Body of pancreas (tissue), 4 donors: ENCODE results near the gene ATP1A4. TPM values are rescaled to one million over a fixed set of nuclear protein-coding genes. Genes with fewer than 3 reads are reported as not detected.

Experiments
- ATAC-seq: fragments of 150-250 bp; one replicate; pipeline ENCODE4 v1.9.1; 2016
- DNase-seq, 4 donors: peaks; one replicate each; pipeline ENCODE4 v3.0.0-alpha.2; 2019
- H3K27ac ChIP-seq, 4 donors: fragments of 200-600 bp; sonication (generic); 1 replicate in 3 of 4; 2 replicates in 1 of 4; pipeline versions ENCODE4 v1.5.1 to v1.6.1; 2016 to 2019; ENCODE audit warnings: mild to moderate bottlenecking in 1 of 4, mixed read lengths in 1 of 4, moderate library complexity in 1 of 4
- H3K27me3 ChIP-seq, 2 donors: fragments of 200-600 bp; sonication (generic); one replicate each; pipeline ENCODE4 v1.6.0; 2016; ENCODE audit warnings: mild to moderate bottlenecking in 1 of 2
- H3K36me3 ChIP-seq, 2 donors: fragments of 200-600 bp; sonication (generic); replicated peaks in 1 of 2; 2 replicates each; pipeline ENCODE4 v1.5.1; 2016; ENCODE audit warnings: low read depth in 2 of 2; ENCODE audit not compliant: insufficient read depth in 1 of 2
- H3K4me1 ChIP-seq: fragments of 200-600 bp; sonication (generic); one replicate; pipeline ENCODE4 v1.6.0; 2016
- H3K4me3 ChIP-seq, 2 donors: fragments of 200-600 bp; sonication (generic); 1 replicate in 1 of 2; 2 replicates in 1 of 2; pipeline ENCODE4 v1.5.1; 2016 to 2019
- H3K9me3 ChIP-seq, 3 donors: fragments of 200-600 bp; sonication (generic); 1 replicate in 2 of 3; 2 replicates in 1 of 3; pipeline ENCODE4 v1.5.1; 2016
- CTCF ChIP-seq, 7 experiments: fragments of 450-650 bp in 4 of 7; fragments of 200-600 bp in 3 of 7; sonication (generic) in 3 of 7; IDR thresholded peaks; one replicate each; pipeline ENCODE4 v1.5.1; 2016 to 2019; ENCODE audit warnings: antibody characterized with exemption in 7 of 7
- POLR2A ChIP-seq, 3 donors: fragments of 450-650 bp; IDR thresholded peaks; one replicate each; pipeline ENCODE4 v1.6.1; 2016; ENCODE audit warnings: antibody characterized with exemption in 3 of 3, mild to moderate bottlenecking in 2 of 3
- WGBS, 2 donors: methylation state at CpG; one replicate each; pipeline ENCODE4 v1.1.5; 2017; 5-methylcytosine and 5-hydroxymethylcytosine counted together
- intact Hi-C: fragments of 100-400 bp; cut with DNase I; formaldehyde crosslinking; loops from one replicate; pipeline ENCODE4 v1.15.1; 2023
- total RNA-seq, 2 donors: library from RNA; depleted of rRNA; stranded (reverse); fragments of >200 nt; gene quantifications; one replicate each; pipeline ENCODE4 v1.1.0, GENCODE V29; 2016

ATP1A4 gene
- total RNA-seq, 2 donors from 2014 or later = not detected

- WGBS, 2 donors = 86 to 93% methylated on average over 3 of the region's 3 CpGs
- H3K4me1 ChIP-seq = no peaks in the 10 kb centered on the region
- ATAC-seq = no peak
These were observed 3.3 kb upstream of the ATP1A4 start for GRCh38 chr1:160148121-160148520.

DNA sequence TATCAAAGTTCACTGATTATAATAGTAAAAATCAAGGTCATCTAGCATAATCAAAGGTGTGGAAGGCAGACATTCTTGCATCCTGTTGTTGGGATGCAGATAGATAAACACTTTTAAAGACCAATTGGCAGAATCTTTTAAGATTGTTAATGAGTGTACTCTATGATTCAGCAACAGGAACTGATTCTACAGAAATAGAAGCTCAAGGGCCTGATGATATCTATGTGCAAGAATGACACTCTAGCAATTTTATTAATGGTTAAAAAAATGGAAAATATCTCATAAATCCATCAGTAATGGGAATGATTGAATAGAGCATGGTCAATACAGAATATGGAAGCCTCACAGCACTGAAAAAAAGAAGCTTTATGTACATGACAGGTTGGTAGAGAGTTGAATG is 2.2 kb upstream of the ATP1A4 start:
- ATAC-seq = no peak

More at GRCh38 chr1:160148121-160148520, 3.3 kb upstream of the ATP1A4 start:
- H3K36me3 ChIP-seq = no peaks in the 10 kb centered on the region
- TF ChIP-seq POLR2A (IDR thresholded peaks at IDR 0.05) (no peak), CTCF (IDR thresholded peaks at IDR 0.05) (no peak)
- intact Hi-C loops = no loop called here
- no peaks in the 10 kb centered on the region for H3K27me3 ChIP-seq
- H3K4me3 ChIP-seq = no peak overlapping the region
- H3K27ac ChIP-seq = no peak overlapping the region
- H3K9me3 ChIP-seq = no peaks in the 10 kb centered on the region
- no peak for DNase-seq

DNA sequence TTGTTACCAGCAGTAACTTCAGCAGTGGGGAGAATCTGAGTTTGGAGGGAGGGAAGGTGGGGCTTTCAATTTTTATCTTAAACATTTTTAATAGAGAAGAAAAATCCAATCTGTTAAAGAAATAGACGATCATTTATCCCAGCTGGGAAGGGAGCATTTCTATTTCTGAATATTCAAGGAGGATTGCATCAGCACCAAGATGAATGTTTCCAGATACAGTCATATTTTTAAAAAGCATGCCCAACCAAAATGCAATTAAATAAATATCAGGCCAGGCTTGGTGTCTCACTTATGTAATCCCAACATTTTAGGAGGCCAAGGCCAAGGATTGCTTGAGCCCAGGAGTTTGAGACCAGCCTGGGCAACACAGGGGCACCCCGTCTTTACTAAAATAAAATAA is 1.7 kb upstream of the ATP1A4 start:
- Histone ChIP-seq H3K27me3 (no peaks in the 10 kb centered on the region), H3K36me3 (no peaks in the 10 kb centered on the region), H3K4me3 (no peak overlapping the region), H3K4me1 (no peaks in the 10 kb centered on the region), H3K9me3 (no peaks in the 10 kb centered on the region), H3K27ac (no peak overlapping the region)
- no peak for DNase-seq
- intact Hi-C loops = no loop called here
- 77 to 87% methylated on average over 2 of the region's 2 CpGs for WGBS, 2 donors
- TF ChIP-seq CTCF (IDR thresholded peaks at IDR 0.05) = no peak
- no peak for TF ChIP-seq POLR2A (IDR thresholded peaks at IDR 0.05)
- ATAC-seq = no peak

More for the DNA sequence above, 2.2 kb upstream of the ATP1A4 start:
- no peaks in the 10 kb centered on the region for H3K4me1 ChIP-seq
- no peak for TF ChIP-seq CTCF (IDR thresholded peaks at IDR 0.05)
- no peak for TF ChIP-seq POLR2A (IDR thresholded peaks at IDR 0.05)
- intact Hi-C loops = no loop called here
- H3K27ac ChIP-seq = no peak overlapping the region
- no peak for DNase-seq
- no peaks in the 10 kb centered on the region for H3K36me3 ChIP-seq
- no peaks in the 10 kb centered on the region for H3K27me3 ChIP-seq
- no peak overlapping the region for H3K4me3 ChIP-seq
- no peaks in the 10 kb centered on the region for H3K9me3 ChIP-seq

DNA sequence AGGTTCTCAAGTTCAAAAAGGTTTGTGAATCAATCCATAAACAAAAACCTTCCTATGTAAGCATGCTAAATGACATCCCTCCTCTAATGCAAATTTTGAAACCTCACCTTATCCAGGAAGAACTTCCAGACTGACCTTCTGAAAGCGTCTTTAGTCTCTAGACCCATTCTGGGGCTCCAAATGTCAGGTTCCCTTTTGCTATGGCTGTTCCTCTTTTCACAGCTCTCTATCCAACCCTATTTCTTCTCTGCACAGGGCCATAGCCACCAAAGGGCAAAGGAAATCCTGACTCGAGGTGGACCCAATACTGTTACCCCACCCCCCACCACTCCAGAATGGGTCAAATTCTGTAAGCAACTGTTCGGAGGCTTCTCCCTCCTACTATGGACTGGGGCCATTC is 3.4 kb downstream of the ATP1A4 start:
- no peaks in the 10 kb centered on the region for H3K27me3 ChIP-seq
- TF ChIP-seq POLR2A (IDR thresholded peaks at IDR 0.05) (no peak), CTCF (IDR thresholded peaks at IDR 0.05) (no peak)
- no peaks in the 10 kb centered on the region for H3K9me3 ChIP-seq
- H3K4me1 ChIP-seq = peaks cover 2% of the 10 kb centered on the region
- DNase-seq = no peak
- intact Hi-C loops = no loop called here
- no peak overlapping the region for H3K27ac ChIP-seq
- WGBS, 2 donors = 61 to 81% methylated on average over 3 of the region's 3 CpGs
- H3K36me3 ChIP-seq = no peaks in the 10 kb centered on the region
- H3K4me3 ChIP-seq = no peak overlapping the region
- ATAC-seq = no peak

- no peaks in the 10 kb centered on the region for H3K36me3 ChIP-seq
- no peak for ATAC-seq
- H3K4me3 ChIP-seq = no peak overlapping the region
- no peak for DNase-seq
- peaks cover 7% of the 10 kb centered on the region for H3K4me1 ChIP-seq
- intact Hi-C loops = no loop called here
- H3K9me3 ChIP-seq = no peaks in the 10 kb centered on the region
- H3K27me3 ChIP-seq = no peaks in the 10 kb centered on the region
- 84 to 85% methylated on average over 5 of the region's 5 CpGs for WGBS, 2 donors
- TF ChIP-seq POLR2A (IDR thresholded peaks at IDR 0.05) = no peak
- no peak for TF ChIP-seq CTCF (IDR thresholded peaks at IDR 0.05)
- H3K27ac ChIP-seq = no peak overlapping the region
These were observed 5.0 kb downstream of the ATP1A4 start for GRCh38 chr1:160156361-160156760.
